Activated naive CD8-positive, alpha-beta T cell treated with anti-CD3 and anti-CD28 coated beads, Interleukin-2, amount 10 ng/mL, durations not matched to agents 7 days and 5 days (primary cell): ENCODE measurements around the gene ADGRB3. TPM values are rescaled to one million over a fixed set of nuclear protein-coding genes. Genes with fewer than 3 reads are reported as not detected.

Experiments
- ATAC-seq: fragments of 150-1000 bp; cut with Tn5 transposase; one replicate; pipeline ENCODE4 v1.10.0; 2021; ENCODE audit warnings: low read depth, moderate library complexity
- POLR2A ChIA-PET: fragments of 350-600 bp; sonication (Branson Sonifier 250); formaldehyde crosslinking; loops from one replicate; lab custom pipeline; 2021; ENCODE audit warnings: antibody characterized with exemption; lab: Charles Lee
- DNase-seq: peaks from one replicate; pipeline ENCODE4 v3.0.0; 2021
- H3K27ac Mint-ChIP-seq: one replicate; pipeline ENCODE4 v1.8.0; 2022; ENCODE audit warnings: mild to moderate bottlenecking, mixed read lengths
- H3K27me3 Mint-ChIP-seq: one replicate; pipeline ENCODE4 v1.8.0; 2022; ENCODE audit warnings: mild to moderate bottlenecking, moderate library complexity, mixed read lengths
- H3K36me3 Mint-ChIP-seq: one replicate; pipeline ENCODE4 v1.8.0; 2021; ENCODE audit warnings: mild to moderate bottlenecking, mixed read lengths
- H3K4me1 Mint-ChIP-seq: one replicate; pipeline ENCODE4 v1.8.0; 2021; ENCODE audit warnings: mixed read lengths
- H3K4me3 Mint-ChIP-seq: one replicate; pipeline ENCODE4 v1.8.0; 2022; ENCODE audit warnings: mild to moderate bottlenecking, moderate library complexity, mixed read lengths
- H3K9me3 Mint-ChIP-seq: one replicate; pipeline ENCODE4 v1.8.0; 2021; ENCODE audit warnings: mixed read lengths
- total RNA-seq, 2 experiments: library from RNA; stranded (reverse); gene quantifications; one replicate each; pipeline ENCODE4 v1.2.3, GENCODE V29; 2021

ADGRB3 gene
- not detected for total RNA-seq

DNA sequence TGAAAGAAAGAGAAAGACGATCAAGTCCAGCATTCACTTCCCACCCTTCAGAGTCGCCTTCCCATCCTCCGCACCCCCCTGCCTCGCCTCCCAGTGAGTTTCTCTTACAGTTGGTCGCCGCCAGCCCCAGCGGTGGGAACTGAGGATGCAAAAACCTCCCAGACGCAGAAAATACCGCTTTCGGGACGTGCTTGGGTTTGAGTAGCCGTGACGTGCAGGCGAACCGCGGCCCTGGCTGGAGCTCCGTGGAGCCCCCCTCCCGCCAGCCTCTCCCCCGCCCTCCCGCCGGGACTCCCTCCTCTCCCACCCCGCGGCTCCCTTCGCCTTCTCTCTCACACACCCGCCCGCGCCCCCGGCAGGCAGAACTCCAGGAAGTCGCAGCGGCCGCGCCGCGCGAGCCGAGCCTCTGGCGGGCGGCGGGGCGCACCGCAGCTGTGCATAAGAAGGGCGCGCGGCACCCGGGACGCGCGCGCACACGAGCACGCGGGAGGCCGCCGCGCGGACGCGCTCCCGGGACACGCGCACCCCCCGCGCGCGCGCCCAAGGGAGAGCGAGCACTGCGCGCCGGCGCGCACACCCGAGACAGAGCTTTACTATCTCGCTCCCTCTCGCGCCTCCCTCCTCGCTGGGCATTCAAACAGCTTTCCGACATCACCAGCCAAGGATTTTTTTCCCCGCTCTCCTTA is at the start of gene ADGRB3:
ADGRB3 (plus strand) TSS at position 557 of the 686 bp plus-strand sequence. CDS start 3,394 bp downstream, outside the sequence.
- peaks cover 9% of the 10 kb centered on the region for H3K4me1 Mint-ChIP-seq
- no peaks in the 10 kb centered on the region for H3K36me3 Mint-ChIP-seq
- H3K27me3 Mint-ChIP-seq = peaks cover 46% of the 10 kb centered on the region
- no peaks in the 10 kb centered on the region for H3K9me3 Mint-ChIP-seq
- peak; percentile 91 for ATAC-seq
- no peak within 1 kb of the TSS for H3K27ac Mint-ChIP-seq
- peak; percentile 72 for DNase-seq
- peak within 1 kb of the TSS; percentile 80 for H3K4me3 Mint-ChIP-seq
- POLR2A ChIA-PET = interaction anchor here (0.6 kb wide), 1 partner anchor 372 kb away, joined by 3 read pairs; no protein-coding TSS in a partner anchor

DNA sequence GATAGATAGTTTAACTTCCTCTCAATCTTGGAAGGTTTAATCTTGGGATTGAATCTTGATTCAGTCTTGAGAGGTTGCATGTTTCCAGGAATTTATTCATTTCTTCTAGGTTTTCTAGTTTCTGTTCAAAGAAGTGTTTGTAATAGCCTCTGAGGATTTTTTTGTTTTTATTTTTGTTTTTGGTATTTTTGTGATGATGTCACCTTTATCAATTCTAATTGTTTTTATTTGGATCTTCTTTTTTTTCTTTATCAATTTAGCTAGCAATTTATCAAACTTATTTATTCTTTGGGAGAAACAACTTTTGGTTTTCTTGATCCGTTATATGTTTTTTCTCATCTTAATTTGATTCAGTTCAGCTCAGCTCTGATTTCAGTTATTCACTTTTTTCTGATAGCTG is 41.5 kb upstream of the ADGRB3 start:
- Mint-ChIP-seq H3K27ac (no peak overlapping the region), H3K36me3 (no peaks in the 10 kb centered on the region), H3K27me3 (no peaks in the 10 kb centered on the region), H3K4me3 (no peak overlapping the region), H3K4me1 (no peaks in the 10 kb centered on the region), H3K9me3 (peaks cover 5% of the 10 kb centered on the region)
- ATAC-seq (no peak), DNase-seq (no peak)
- POLR2A ChIA-PET = no interaction called here

DNA sequence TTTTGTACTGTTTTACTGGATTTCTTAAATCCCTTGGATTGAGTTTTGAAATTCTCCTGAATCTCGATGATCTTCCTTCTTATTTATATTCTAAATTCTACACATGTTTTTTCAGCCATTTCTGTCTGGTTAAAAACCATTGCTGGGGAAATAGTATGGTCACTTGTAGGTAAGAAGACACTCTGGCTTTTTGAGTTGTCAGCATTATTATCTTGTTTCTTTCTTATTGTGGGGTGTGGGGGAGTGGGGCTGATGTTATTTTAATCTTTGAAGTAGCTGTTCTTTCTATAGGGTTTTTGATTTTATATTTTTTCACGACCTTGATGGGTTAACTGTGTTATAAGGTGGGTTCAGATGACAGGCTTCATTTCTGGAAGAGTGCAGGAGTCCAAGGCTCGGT is 37.4 kb upstream of the ADGRB3 start:
- Mint-ChIP-seq H3K9me3 (peaks cover 5% of the 10 kb centered on the region), H3K4me1 (no peaks in the 10 kb centered on the region), H3K27ac (no peak overlapping the region), H3K27me3 (no peaks in the 10 kb centered on the region), H3K36me3 (no peaks in the 10 kb centered on the region), H3K4me3 (no peak overlapping the region)
- POLR2A ChIA-PET = no interaction called here
- no peak for ATAC-seq
- no peak for DNase-seq

DNA sequence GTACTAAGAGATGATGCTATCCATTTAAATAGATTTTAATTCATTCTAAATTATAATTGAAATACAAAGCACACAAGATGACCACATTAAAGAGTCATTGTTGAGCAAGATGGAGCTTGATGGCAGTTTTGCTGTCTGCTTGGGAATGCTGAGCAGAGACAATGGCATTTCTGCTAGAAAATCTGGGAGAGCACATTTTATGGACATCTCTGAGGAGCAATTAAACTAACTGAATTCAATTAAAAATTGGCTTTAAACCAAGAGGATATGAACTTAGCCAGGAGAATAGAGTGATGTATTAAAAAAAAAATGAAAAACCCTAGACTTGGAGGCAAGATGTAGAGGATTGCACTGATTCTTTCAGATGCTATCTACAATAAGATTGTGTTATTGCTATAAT is 19.1 kb upstream of the ADGRB3 start:
- DNase-seq = no peak
- Mint-ChIP-seq H3K36me3 (no peaks in the 10 kb centered on the region), H3K27me3 (no peaks in the 10 kb centered on the region), H3K4me3 (no peak overlapping the region), H3K9me3 (no peaks in the 10 kb centered on the region), H3K4me1 (no peaks in the 10 kb centered on the region), H3K27ac (no peak overlapping the region)
- no peak for ATAC-seq
- POLR2A ChIA-PET = no interaction called here

DNA sequence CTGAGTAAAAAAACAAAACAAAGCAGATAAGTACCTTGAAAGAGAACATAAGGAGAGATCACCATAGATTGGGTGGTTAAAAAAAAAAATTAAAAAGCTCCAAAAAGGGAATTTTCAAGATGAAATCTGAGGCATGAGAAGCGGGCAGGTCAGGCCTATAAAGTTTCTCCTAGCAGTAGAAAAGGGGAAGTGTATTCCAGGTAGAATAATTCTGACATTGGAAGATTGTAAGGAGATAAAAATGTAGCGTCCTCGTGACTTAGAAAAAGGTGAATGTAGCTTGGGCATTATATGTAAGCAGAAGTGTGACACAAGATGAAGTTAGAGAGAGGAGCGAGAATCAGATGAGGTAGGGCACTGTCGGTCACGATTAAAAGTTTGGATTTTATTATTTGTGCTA is 9.1 kb upstream of the ADGRB3 start:
- H3K9me3 Mint-ChIP-seq = no peaks in the 10 kb centered on the region
- H3K4me3 Mint-ChIP-seq = no peak overlapping the region
- no peak overlapping the region for H3K27ac Mint-ChIP-seq
- H3K36me3 Mint-ChIP-seq = no peaks in the 10 kb centered on the region
- POLR2A ChIA-PET = no interaction called here
- H3K27me3 Mint-ChIP-seq = no peaks in the 10 kb centered on the region
- H3K4me1 Mint-ChIP-seq = no peaks in the 10 kb centered on the region
- DNase-seq (no peak), ATAC-seq (no peak)

DNA sequence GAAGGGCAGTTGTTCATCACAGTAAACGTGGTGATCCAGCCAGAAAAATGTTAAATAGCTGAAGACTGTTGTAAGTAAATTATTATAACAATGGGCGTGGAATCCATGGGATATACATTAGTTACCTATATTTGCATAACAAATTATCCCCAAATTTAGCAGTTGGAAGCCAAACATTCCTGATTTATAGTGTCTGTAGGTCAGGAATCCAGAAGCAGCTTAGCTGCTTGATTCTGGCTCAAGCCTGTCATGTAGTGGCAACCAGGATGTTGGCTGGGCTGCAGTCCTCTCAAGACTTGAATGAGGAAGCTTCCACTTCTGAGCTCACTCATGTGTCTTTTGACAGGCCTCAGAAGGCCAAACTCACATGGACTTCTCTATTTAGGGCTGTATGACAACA is 6.9 kb upstream of the ADGRB3 start:
- POLR2A ChIA-PET = no interaction called here
- Mint-ChIP-seq H3K4me1 (no peaks in the 10 kb centered on the region), H3K4me3 (no peak overlapping the region), H3K27me3 (peaks cover 5% of the 10 kb centered on the region), H3K36me3 (no peaks in the 10 kb centered on the region), H3K27ac (no peak overlapping the region), H3K9me3 (no peaks in the 10 kb centered on the region)
- DNase-seq (no peak), ATAC-seq (no peak)

DNA sequence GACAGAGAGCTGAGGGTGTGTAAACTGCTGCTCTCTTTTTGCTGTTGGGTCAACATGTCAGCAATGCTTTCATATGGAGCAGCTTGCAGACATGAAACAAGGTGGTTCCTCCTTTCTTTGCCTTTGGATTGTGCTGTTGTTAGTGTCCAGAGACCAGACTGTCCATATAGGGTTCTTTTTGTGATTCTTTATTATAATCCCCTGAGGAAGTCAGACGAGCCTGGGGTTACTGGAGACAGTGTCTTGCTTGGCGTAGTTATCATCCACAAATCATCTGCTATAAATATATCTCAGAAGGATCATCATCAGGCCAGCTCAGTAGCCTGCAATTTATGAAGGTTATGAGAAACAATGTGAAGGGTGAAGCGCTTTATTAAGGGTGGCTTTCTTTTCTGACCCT is 2.3 kb upstream of the ADGRB3 start:
- POLR2A ChIA-PET = no interaction called here

DNA sequence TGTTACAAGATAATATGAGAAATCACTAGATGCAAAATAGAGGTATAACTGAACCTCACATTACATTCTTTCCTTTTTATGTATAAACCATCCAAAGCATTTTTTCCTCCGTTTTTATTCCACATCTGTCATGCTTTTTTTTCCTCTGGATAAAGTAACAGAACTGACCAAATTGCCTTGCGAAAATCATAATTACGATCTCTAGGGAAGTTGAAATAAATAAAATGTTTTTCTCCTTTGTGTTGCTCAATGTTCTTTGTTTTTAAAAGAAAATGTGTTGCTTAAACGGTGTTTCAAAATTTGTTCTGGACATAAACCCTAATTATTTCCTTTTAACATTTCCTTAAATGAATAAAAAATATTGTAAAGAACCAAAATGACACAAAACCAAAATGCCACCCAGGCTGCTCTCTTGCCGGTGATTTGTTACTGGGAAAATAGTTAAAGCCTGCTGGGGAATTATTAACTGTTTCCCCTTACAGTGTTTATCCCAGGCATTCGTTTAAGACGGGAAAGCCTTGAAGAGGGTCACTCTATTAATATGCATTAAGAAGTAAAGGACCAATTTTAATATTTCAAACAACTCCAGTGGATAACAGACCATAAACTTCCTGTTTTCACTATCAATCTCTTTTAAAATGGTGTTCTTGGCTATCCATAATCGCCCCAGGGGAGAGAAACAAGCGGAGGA is 1.7 kb upstream of the ADGRB3 start:
- H3K36me3 Mint-ChIP-seq = no peaks in the 10 kb centered on the region
- no peak overlapping the region for H3K4me3 Mint-ChIP-seq
- H3K27ac Mint-ChIP-seq = no peak overlapping the region
- peaks cover 44% of the 10 kb centered on the region for H3K27me3 Mint-ChIP-seq
- POLR2A ChIA-PET = no interaction called here
- no peaks in the 10 kb centered on the region for H3K9me3 Mint-ChIP-seq
- DNase-seq (no peak), ATAC-seq (no peak)
- peaks cover 9% of the 10 kb centered on the region for H3K4me1 Mint-ChIP-seq

More for the DNA sequence above, 2.3 kb upstream of the ADGRB3 start:
- no peaks in the 10 kb centered on the region for H3K36me3 Mint-ChIP-seq
- H3K27me3 Mint-ChIP-seq = peaks cover 44% of the 10 kb centered on the region
- DNase-seq (no peak), ATAC-seq (no peak)
- no peak overlapping the region for H3K27ac Mint-ChIP-seq
- no peaks in the 10 kb centered on the region for H3K9me3 Mint-ChIP-seq
- peaks cover 9% of the 10 kb centered on the region for H3K4me1 Mint-ChIP-seq
- H3K4me3 Mint-ChIP-seq = no peak overlapping the region

DNA sequence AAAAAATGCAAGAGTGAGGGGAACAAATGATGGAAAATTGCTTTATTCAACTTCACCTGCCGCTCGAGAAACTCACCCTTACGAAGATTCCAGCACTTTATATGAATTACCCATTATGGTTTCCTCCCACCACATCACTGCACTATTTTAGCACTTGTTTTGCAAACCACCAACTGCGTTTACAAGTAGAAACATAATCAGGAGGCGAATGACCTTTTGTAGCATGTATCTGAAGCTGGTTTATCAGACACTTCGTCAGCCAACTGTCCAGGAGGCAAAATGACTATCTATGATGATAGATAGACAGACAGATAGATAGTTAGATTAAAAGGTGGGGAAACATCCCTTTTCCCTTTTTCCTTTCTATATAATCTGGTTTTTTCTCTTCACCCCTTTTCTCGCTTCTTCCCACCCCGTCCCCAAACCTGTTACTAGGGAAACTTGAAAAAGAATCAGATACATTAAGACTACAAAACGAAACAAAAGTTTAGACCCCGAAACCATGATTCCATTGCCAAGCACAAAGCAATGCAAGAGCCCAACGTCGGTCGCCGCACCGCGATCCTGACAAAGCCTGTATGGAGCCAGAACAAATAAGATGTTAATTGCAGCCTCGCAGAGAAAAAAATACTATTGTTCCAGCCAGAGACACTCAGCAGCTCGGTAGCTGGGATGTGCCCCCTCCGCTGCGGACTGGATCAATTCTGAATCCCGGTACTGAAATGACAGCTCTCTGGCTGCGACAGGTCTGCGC is 933 bp upstream of the ADGRB3 start:
- Mint-ChIP-seq H3K27ac (no peak overlapping the region), H3K36me3 (no peaks in the 10 kb centered on the region), H3K4me3 (peak overlapping the region; percentile 78), H3K4me1 (peaks cover 9% of the 10 kb centered on the region), H3K27me3 (peaks cover 44% of the 10 kb centered on the region), H3K9me3 (no peaks in the 10 kb centered on the region)
- ATAC-seq (no peak), DNase-seq (no peak)
- POLR2A ChIA-PET = no interaction called here

DNA sequence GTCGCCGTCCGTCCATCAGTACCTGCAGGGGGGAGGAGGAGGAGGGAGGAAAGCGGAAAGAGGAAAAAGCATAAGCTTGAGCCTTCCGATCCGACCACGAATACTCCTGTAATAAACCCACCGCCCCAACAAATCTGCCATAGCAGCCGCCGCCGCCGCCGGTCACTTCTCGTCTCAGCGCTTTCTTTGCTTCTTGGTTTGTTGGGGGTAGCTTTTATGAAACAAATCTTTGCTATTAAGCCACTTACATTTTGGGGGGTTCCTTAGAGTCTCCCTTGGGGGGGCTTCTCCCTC is 277 bp downstream of the ADGRB3 start:
- no peaks in the 10 kb centered on the region for H3K36me3 Mint-ChIP-seq
- peak overlapping the region; percentile 80 for H3K4me3 Mint-ChIP-seq
- H3K27ac Mint-ChIP-seq = no peak overlapping the region
- POLR2A ChIA-PET = interaction anchor here (0.6 kb wide), 1 partner anchor 372 kb away, joined by 3 read pairs; no protein-coding TSS in a partner anchor
- H3K4me1 Mint-ChIP-seq = peaks cover 14% of the 10 kb centered on the region
- H3K9me3 Mint-ChIP-seq = no peaks in the 10 kb centered on the region
- ATAC-seq (no peak), DNase-seq (no peak)
- H3K27me3 Mint-ChIP-seq = peaks cover 50% of the 10 kb centered on the region

DNA sequence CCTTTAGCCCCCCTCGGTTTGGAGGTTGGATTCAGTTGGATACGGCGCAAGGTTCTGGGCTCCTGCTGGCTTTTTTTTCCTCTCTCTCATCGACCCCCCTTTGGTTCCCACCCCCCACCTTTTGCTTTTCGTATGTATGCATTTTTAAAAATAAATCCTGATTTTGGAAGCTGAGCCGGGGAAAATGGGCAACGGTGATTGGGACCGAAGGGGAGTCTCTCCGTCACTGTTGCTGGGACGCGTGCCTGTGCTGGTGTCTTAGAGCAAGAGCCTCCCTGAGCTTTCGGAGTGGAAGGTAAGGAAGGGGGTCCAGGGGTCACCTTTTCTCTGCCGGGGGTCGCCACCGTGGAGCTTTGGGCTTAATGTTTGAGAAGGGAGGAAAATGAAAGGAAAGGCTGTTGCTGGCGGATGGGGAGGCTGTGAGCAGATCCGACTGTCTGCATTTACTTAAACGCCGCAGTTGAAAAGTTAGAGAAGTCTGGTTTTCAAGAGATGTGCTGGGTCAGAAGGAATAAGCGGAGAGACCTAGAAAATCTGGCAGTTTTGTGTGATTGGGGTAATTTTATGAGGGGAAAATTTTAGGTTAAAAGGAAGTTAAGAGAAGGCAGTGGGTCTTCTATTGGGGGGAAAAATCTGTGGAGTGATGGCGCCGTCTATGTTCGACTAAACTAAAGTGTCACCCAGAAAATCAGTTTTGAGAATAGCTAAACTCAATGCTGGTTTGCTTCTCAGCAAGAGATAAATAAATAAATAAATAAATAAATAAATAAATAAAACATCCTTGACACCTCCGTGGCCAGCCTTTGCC is 828 bp downstream of the ADGRB3 start:
- Mint-ChIP-seq H3K9me3 (no peaks in the 10 kb centered on the region), H3K36me3 (no peaks in the 10 kb centered on the region), H3K4me3 (peak overlapping the region; percentile 80), H3K4me1 (peaks cover 14% of the 10 kb centered on the region), H3K27ac (no peak overlapping the region), H3K27me3 (peaks cover 52% of the 10 kb centered on the region)
- DNase-seq (peak; percentile 34), ATAC-seq (no peak)
- POLR2A ChIA-PET = interaction anchor here (0.6 kb wide), 1 partner anchor 772 kb away, joined by 7 read pairs; no protein-coding TSS in a partner anchor

DNA sequence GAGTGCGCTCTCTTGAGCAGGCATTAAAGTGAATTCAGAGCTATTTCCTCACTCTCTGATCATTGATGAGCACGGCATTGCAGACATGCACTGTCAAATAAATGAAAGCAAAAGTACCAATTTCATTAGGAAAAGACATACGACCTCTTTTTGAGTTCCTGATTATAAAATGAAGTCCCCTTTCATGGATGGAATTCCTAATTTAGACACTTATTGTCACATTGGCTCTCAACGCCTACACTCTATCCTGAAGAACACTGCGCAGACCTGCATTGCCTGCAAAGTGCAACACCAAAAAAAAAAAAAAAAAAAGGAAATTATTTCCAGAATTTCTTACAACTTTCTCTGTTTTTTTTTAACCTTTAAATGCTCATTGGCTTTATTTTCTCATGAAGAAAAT is 1.6 kb downstream of the ADGRB3 start:
- ATAC-seq (no peak), DNase-seq (no peak)
- H3K27me3 Mint-ChIP-seq = peaks cover 52% of the 10 kb centered on the region
- no peaks in the 10 kb centered on the region for H3K36me3 Mint-ChIP-seq
- POLR2A ChIA-PET = no interaction called here
- no peak overlapping the region for H3K27ac Mint-ChIP-seq
- no peak overlapping the region for H3K4me3 Mint-ChIP-seq
- H3K9me3 Mint-ChIP-seq = no peaks in the 10 kb centered on the region
- H3K4me1 Mint-ChIP-seq = peaks cover 14% of the 10 kb centered on the region

DNA sequence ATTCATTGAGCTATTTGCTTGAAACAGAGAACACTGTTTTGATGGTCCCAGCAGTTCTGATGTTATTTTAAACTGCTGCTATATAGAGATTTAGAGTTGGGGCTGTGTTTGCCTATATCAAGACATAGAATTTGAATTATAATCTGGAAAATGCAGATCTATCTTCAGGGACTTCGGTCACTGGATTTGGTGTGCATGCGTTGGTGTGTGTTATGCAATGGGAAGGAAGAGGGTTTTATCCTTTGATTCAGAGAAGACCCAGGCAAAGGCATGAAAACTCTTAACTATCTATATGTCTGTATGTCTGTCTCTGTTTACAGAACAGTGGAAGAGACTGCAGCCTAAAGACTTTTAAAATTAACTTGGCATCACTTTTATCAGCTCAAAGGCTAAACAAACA is 2.0 kb downstream of the ADGRB3 start:
- DNase-seq (no peak), ATAC-seq (no peak)
- peaks cover 14% of the 10 kb centered on the region for H3K4me1 Mint-ChIP-seq
- no peak overlapping the region for H3K4me3 Mint-ChIP-seq
- POLR2A ChIA-PET = no interaction called here
- H3K36me3 Mint-ChIP-seq = no peaks in the 10 kb centered on the region
- H3K9me3 Mint-ChIP-seq = no peaks in the 10 kb centered on the region
- no peak overlapping the region for H3K27ac Mint-ChIP-seq
- H3K27me3 Mint-ChIP-seq = peaks cover 52% of the 10 kb centered on the region
